ENCODE results near the gene ARSJ. TPM values are rescaled to one million over a fixed set of nuclear protein-coding genes. Genes with fewer than 3 reads are reported as not detected.
A peak's percentile ranks its signal among the peaks of the same experiment; 100 is the strongest.

ARSJ gene
- total RNA-seq, 1 experiment from 2014 or later: 7.3 TPM

DNA sequence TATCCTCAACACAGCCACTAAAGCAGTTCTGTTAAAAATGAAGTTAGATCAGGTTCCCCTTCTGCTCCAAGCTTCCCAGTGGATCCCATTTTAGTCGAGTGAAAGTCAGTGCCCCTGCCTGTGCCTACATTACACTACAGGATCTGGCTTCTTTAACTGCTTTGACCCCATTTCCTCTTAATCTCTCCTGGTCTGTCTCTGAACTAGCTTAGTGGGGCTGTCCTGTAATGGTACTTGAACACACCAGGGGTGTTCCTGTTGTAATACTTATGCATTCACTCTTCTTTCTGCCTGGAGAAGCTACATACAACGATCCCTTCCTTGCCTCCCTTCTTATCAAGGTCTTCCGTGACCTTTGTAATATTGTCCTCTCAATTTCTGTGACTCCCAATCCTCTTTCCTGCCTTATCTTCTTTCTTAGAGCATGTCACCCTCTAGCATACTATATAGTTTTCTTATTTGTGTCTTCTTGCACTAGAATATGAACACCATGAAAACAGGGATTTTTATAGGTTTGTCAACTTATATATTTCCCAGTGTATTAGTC is 16.7 kb downstream of the ARSJ start:
- Histone ChIP-seq H3K4me1 (peaks cover 51% of the 10 kb centered on the region), H3K4me3 (ENCODE audit: low read depth, low read length) (no peak overlapping the region), H3K27me3 (replicated peaks; ENCODE audit: control insufficient read depth, insufficient read depth, low read length) (no peaks in the 10 kb centered on the region), H3K9me3 (0 out of 2 replicates have a peak, but pooled peaks cover 4% of the 10 kb centered on the region), H3K36me3 (ENCODE audit: control insufficient read depth, insufficient read depth, low read length) (no peaks in the 10 kb centered on the region)
- no TSS peak for BruUV-seq (replicated peaks)
- TF ChIP-seq, protein P1, sequence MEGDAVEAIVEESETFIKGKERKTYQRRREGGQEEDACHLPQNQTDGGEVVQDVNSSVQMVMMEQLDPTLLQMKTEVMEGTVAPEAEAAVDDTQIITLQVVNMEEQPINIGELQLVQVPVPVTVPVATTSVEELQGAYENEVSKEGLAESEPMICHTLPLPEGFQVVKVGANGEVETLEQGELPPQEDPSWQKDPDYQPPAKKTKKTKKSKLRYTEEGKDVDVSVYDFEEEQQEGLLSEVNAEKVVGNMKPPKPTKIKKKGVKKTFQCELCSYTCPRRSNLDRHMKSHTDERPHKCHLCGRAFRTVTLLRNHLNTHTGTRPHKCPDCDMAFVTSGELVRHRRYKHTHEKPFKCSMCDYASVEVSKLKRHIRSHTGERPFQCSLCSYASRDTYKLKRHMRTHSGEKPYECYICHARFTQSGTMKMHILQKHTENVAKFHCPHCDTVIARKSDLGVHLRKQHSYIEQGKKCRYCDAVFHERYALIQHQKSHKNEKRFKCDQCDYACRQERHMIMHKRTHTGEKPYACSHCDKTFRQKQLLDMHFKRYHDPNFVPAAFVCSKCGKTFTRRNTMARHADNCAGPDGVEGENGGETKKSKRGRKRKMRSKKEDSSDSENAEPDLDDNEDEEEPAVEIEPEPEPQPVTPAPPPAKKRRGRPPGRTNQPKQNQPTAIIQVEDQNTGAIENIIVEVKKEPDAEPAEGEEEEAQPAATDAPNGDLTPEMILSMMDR (IDR thresholded peaks at IDR 0.05; ENCODE audit: insufficient read depth in 1 of 2, low read depth in 1 of 2, low read length in 1 of 2, severe bottlenecking in 1 of 2, unreplicated experiment in 1 of 2): no peak
- Mint-ChIP-seq H3K27ac (ENCODE audit: unreplicated experiment) (peak overlapping the region; percentile 31), H3K4me1 (ENCODE audit: low read depth, unreplicated experiment) (peaks cover 48% of the 10 kb centered on the region), H3K27me3 (ENCODE audit: insufficient read depth, unreplicated experiment) (no peaks in the 10 kb centered on the region), H3K36me3 (ENCODE audit: insufficient read depth, unreplicated experiment) (peaks cover 18% of the 10 kb centered on the region), H3K4me3 (ENCODE audit: unreplicated experiment) (no peak overlapping the region), H3K9me3 (ENCODE audit: unreplicated experiment) (peaks cover 12% of the 10 kb centered on the region)
- no peak for DNase-seq
- POLR2A ChIA-PET: no interaction called here
- intact Hi-C loops (cut with micrococcal nuclease; ENCODE audit: unreplicated experiment): no loop called here
- CTCF ChIA-PET: no interaction called here

DNA sequence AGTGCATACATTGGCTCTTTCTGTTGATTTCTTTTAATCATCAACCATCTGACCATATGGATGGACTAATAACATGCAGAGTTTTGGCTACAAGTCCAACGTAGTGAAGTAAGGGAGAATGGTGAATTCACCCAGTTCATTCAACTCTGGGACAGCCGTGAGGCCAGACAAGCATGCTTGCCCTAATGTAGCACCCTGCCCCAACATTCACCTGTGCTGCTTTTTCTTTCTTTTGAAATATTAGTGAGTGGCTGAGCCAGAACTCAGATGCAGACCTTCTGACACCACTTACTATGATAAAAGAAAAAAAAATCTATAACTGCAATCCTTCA is 17.5 kb downstream of the ARSJ start:
- Histone ChIP-seq H3K9me3 (0 out of 2 replicates have a peak, but pooled peaks cover 4% of the 10 kb centered on the region), H3K27me3 (replicated peaks; ENCODE audit: control insufficient read depth, insufficient read depth, low read length) (no peaks in the 10 kb centered on the region), H3K4me1 (peaks cover 51% of the 10 kb centered on the region), H3K36me3 (ENCODE audit: control insufficient read depth, insufficient read depth, low read length) (no peaks in the 10 kb centered on the region), H3K4me3 (ENCODE audit: low read depth, low read length) (no peak overlapping the region)
- peaks cover 12% of the 10 kb centered on the region for H3K9me3 Mint-ChIP-seq (ENCODE audit: unreplicated experiment)
- ChIA-PET POLR2A (no interaction called here), CTCF (no interaction called here)
- no peak for DNase-seq
- H3K27ac Mint-ChIP-seq (ENCODE audit: unreplicated experiment): peak overlapping the region; percentile 89
- intact Hi-C loops (cut with micrococcal nuclease; ENCODE audit: unreplicated experiment): no loop called here
- peaks cover 18% of the 10 kb centered on the region for H3K36me3 Mint-ChIP-seq (ENCODE audit: insufficient read depth, unreplicated experiment)
- no TSS peak for BruUV-seq (replicated peaks)
- TF ChIP-seq, protein P1 (IDR thresholded peaks at IDR 0.05; ENCODE audit: insufficient read depth in 1 of 2, low read depth in 1 of 2, low read length in 1 of 2, severe bottlenecking in 1 of 2, unreplicated experiment in 1 of 2): no peak
- H3K4me1 Mint-ChIP-seq (ENCODE audit: low read depth, unreplicated experiment): peaks cover 50% of the 10 kb centered on the region
- H3K4me3 Mint-ChIP-seq (ENCODE audit: unreplicated experiment): no peak overlapping the region
- no peaks in the 10 kb centered on the region for H3K27me3 Mint-ChIP-seq (ENCODE audit: insufficient read depth, unreplicated experiment)

DNA sequence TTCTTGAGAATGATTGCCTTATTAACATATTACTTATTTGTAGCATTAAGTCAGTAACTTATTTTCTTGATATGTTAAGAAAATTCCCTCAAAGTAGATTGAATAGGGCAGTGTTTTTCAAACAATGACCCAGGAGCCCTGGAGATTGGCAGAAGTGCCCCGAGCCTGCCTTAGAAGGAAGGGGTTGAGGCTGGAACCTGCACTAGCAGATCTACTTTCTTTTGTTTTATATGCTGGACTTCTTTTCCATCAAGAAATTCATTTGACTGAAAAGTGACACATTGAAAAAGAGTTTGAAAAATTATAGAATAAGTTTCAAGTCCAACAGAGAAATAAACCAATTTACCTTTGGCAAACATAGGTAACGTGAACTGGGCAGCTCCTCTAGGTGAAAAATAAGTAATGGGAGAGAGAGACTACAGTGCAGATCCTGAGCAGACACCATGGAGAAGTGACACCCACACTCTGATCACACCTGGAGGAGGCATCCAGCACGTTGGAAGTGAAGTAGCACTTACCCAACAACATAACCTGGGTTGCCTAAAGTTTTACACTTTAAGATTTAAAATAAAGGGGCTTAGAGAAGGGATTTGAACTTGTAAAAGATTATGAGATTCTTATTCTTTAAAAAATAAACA is 18.6 kb downstream of the ARSJ start:
- CTCF ChIA-PET: no interaction called here

More for the DNA sequence above, 18.6 kb downstream of the ARSJ start:
- Mint-ChIP-seq H3K9me3 (ENCODE audit: unreplicated experiment) (peaks cover 12% of the 10 kb centered on the region), H3K27me3 (ENCODE audit: insufficient read depth, unreplicated experiment) (no peaks in the 10 kb centered on the region), H3K27ac (ENCODE audit: unreplicated experiment) (peak overlapping the region; percentile 89), H3K4me1 (ENCODE audit: low read depth, unreplicated experiment) (peaks cover 58% of the 10 kb centered on the region), H3K36me3 (ENCODE audit: insufficient read depth, unreplicated experiment) (peaks cover 18% of the 10 kb centered on the region), H3K4me3 (ENCODE audit: unreplicated experiment) (peak overlapping the region; percentile 22)
- POLR2A ChIA-PET: no interaction called here
- TF ChIP-seq, protein P1 (IDR thresholded peaks at IDR 0.05; ENCODE audit: insufficient read depth in 1 of 2, low read depth in 1 of 2, low read length in 1 of 2, severe bottlenecking in 1 of 2, unreplicated experiment in 1 of 2): no peak
- Histone ChIP-seq H3K36me3 (ENCODE audit: control insufficient read depth, insufficient read depth, low read length) (no peaks in the 10 kb centered on the region), H3K9me3 (0 out of 2 replicates have a peak, but pooled peaks cover 4% of the 10 kb centered on the region), H3K4me3 (ENCODE audit: low read depth, low read length) (no peak overlapping the region), H3K4me1 (peaks cover 51% of the 10 kb centered on the region), H3K27me3 (replicated peaks; ENCODE audit: control insufficient read depth, insufficient read depth, low read length) (no peaks in the 10 kb centered on the region)
- DNase-seq: peak in 1 of 2 experiments; percentile 22
- TSS peak; percentile 51 for BruUV-seq (replicated peaks)
- intact Hi-C loops (cut with micrococcal nuclease; ENCODE audit: unreplicated experiment): no loop called here
